Loucy (cell line): ENCODE measurements around the gene ERICH4.

Experiments used
- CTCF ChIP-seq: fragments of 200-600 bp; sonication (generic); conservative IDR thresholded peaks from 2 replicates; pipeline ENCODE4 v1.5.1; 2014; ENCODE audit warnings: mild to moderate bottlenecking, antibody characterized with exemption, low read length
- EZH2phosphoT487 ChIP-seq: fragments of 200-600 bp; IDR thresholded peaks from 2 replicates; pipeline ENCODE4 v1.6.1; 2018; ENCODE audit warnings: antibody characterized with exemption, mild to moderate bottlenecking, moderate library complexity, borderline replicate concordance

GRCh38 chr19:41449865-41450178, 6.9 kb downstream of the ERICH4 start:
- no peak for TF ChIP-seq CTCF
- no peak for TF ChIP-seq EZH2phosphoT487
